GM18867 (cell line): ENCODE measurements around the gene ENPP7.

Experiments used
- ATAC-seq: cut with Tn5 transposase; IDR thresholded peaks from one replicate; pipeline ENCODE4 v1.9.1; 2021; ENCODE audit warnings: mild to moderate bottlenecking, moderate library complexity; ENCODE audit not compliant: unreplicated experiment

ENPP7 gene, protein sequence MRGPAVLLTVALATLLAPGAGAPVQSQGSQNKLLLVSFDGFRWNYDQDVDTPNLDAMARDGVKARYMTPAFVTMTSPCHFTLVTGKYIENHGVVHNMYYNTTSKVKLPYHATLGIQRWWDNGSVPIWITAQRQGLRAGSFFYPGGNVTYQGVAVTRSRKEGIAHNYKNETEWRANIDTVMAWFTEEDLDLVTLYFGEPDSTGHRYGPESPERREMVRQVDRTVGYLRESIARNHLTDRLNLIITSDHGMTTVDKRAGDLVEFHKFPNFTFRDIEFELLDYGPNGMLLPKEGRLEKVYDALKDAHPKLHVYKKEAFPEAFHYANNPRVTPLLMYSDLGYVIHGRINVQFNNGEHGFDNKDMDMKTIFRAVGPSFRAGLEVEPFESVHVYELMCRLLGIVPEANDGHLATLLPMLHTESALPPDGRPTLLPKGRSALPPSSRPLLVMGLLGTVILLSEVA

DNA sequence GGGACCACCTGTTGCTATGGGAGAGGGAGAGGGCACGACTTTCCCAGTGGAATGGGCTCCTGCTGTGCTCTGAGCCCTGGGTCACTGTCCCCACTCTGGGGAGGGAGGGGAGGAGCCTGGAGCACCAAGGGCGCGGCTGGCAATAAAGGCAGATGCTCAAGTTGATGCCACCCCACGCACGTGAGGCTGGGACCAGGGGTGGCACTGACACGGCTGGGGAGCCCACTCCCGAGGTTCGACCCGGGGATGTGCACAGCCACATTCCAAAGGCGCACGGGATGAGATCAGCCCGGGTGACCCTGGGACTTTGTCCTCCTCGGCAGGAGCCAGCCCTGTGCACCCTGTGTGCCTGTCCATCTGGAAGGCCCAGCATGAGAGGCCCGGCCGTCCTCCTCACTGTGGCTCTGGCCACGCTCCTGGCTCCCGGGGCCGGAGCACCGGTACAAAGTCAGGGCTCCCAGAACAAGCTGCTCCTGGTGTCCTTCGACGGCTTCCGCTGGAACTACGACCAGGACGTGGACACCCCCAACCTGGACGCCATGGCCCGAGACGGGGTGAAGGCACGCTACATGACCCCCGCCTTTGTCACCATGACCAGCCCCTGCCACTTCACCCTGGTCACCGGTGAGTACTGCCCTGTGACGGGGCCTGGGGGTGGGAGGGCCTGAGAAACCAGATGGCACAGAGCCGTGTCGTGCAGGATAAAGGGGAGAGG lies at the start of gene ENPP7:
ENPP7 (plus strand) TSS at position 175 of the 715 bp plus-strand sequence; CDS start at position 372, 197 bp downstream.
- ATAC-seq: no peak

DNA sequence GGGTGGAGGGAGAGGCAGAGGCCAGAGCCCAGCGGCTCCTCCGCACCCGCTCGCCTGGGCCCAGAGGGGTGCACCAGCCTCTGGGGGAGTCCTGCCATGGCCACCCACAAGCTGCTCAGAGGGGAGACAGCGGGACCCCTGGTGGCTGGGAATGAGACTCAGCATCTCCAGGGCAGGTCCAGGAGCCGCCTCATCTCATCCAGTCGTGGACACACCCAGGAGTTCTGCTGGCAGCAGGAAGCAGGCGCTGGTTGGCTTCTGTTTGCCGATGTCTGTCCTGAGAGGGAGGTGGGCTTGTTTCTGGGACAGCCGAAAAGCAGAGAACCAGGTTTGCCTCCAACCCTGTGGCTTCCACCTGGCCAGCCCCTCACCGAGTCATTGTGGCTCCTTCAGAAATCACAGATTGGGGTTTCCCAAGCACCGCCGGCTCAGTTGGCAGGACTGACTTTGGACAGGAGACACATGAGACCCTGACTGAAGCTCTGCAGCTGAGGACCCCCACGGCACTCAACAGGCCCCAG lies 49.6 kb upstream of the ENPP7 start:
- ATAC-seq: no peak

DNA sequence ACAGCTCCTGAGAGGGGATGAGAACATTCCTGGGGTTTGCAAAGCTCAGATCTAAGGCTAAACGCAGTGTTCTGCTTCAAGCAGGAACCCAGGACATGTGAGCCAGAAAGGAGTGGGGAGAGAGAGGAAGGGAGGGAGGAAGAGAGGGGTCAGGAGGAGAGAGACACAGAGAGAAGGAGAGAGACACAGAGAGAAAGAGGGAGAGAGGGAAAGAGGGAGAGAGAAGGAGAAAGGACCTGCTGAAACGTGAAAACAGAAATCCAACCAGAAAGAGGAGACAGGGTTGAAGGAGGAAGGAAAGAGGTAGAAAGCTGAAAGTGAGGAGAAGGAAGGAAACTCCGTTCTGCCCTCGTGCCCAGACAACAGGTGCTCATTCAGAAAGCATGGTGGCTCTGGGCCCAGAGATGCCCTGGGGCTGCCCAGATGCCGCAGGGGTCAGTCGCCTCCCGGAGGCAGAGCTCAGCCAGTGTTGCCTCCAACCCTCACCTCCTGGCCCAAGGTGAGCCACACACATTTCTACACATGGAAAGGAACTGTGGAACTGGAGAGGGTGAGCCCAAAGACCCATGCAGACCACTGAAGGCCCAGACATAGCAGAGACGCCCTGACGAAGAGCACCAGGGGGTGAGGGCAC lies 49.0 kb upstream of the ENPP7 start:
- no peak for ATAC-seq

DNA sequence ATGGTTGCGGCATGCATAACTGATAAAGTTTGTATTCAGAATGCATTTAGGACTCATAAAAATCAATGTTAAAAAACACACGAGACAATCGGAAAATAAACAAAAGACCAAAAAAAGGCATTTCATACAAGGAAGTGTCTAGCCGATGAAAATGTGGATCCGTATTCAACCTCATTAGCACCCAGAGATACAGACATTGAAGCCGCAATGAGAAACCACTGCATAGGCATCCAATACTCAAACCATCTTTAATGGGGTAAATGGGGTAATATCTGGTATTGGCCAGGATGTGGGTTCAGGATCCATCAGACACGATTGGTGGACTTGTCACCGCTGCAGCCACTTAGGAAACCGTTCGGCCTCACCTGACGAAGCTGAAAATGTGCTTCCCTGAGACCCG lies 47.4 kb upstream of the ENPP7 start:
- ATAC-seq: no peak

DNA sequence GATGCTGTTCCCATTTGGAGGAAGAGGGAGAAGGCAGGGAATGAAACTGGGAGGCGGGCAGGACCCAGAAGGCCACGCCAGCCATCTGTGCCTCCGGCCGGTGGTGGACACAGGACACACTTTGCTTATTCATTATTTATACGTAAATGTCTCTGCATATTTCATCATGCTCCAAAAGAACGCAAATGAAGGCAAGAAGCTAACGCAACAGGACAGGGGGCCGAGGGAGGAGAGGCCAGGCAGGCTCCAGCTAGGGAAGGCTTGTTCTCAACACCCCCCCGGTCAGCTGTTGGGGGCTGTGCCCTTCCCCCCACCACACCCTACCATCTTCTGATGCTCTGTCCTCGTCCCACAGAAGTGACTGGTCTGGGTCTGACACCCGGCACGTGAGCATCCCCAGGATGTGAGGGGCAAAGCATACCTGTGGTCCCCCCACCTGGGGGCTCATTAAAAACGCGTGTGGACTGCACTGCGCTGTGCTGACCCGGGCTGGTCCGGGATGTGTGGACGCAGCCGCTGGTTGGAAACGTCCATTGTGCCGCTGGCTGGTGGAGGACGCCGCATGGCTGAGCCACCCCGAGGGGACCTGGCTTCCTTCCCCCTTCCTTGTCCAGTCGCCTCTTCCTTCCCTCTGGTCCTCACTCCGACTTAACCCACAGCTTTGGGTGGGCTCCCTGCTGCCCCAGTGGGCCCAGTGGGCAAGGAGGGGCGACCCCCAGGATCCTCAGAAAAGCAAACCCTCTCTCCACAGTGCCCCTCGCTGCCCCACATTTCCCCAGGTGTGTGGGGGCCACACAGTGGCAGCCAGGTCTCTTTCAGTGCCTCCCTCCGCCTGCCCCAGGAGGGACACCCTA lies 46.4 kb upstream of the ENPP7 start:
- ATAC-seq: no peak

DNA sequence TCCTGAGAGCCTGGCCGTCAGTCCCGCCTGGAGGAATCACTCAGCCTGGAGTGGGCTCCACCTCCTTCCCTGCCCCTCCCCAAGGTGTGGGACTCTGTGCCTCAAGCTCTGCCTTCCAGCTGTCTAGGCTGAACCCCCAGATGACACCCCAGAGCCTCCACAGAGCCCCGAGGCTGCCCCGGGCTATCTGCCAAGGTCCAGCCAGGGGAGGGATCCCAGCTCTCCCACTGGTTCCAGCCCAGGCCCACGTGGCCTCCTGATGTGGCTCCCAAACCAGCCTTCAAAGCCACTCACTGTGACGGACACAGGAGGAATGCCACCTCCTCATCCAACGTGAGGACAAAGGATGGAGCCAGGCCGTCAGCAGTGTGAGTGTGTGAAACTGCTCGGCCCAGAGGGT lies 45.6 kb upstream of the ENPP7 start:
- no peak for ATAC-seq

DNA sequence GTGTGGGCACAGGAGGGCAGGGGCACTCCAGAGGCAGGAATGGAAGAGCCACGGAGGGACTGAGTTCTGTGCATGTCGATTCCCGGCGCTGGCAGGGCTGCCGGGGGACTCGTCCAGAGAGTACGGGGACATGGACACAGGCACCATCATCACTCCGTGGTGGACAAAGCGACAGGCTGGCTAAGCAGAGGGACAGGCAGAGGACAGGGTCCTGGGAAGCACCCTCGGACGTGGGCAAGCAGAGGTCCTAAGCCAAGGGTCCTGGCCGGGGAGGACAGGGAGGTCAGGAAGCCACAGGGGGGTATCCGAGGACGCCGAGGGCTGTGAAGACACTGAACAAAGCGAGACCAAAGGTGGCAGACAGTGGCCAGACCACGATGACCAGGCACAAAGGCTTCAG lies 44.3 kb upstream of the ENPP7 start:
- ATAC-seq: no peak

DNA sequence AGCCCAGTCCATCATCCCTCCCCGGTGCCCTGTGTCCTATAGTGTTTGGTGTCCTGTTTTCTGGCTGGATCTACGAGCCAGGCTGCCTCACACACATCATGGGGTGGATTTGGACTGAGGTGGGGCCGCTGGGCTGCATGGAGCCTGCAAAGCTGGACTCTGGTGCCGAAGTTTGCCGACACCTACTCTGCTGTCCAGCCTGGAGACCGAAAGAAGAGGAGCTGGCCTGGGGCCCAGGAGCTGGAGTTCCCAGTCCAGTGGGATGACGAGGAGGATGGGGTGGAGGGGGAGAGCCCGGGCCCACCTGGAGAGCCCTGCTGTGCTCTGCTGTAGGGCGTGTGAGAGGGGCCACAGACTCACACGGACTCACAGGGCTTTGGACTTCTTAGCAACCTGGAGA lies 40.3 kb upstream of the ENPP7 start:
- ATAC-seq: no peak

DNA sequence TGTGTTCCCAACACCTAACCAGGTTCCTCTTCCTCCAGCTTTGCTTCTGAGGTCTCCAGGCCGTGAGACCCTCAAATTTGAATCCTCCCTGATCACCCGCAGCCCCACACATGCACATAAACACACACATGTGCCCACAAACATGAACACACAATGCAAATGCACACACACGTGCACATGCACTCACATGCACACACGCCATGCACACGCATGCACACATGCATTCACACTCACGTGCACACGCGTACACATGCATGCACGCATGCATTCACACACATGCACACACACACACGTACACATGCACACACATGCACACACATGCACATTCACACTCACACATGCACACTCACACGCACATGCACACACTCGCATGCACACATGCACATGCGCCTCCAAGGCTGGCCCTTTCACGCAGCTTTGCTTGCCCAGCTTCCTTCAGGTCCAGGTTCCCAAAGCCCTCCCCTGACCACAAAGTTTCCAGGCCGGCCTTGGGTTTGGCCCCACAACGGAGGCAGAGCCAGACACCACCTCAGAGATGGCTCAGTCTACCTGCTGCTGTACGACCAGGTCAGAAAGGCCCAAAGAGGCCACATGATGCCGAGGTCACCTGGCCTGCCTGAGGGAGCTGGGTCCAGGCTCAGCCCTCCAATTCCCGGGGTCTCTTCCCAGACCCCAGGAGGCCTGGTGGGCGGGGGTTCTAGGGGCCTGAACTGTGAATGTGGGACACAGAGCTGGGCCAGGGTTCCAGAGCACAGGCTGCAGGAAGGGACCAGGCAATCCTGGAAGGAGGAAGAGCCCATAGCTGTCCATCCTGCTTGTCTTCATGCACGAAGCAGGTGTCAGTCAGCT lies 39.5 kb upstream of the ENPP7 start:
- ATAC-seq: no peak

DNA sequence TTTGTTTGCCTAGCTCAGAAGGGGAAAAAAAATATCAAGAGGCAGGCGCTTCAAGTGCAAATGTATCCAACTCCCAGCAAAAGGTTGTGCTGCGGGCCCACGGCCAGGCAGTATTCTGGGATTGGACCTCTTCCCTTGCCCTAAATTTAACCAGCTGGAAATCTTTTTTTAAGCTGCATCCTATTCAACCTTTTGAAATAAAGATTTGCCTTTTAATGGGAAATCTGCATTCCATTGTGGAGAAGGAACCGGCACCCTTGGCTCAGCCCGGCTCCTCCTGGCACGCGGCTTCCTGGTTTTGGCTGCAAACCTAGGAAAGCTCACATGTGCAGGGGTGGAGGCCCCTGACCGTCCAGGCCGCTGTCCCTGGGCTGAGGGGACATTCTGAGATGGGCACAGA lies 38.8 kb upstream of the ENPP7 start:
- ATAC-seq: no peak

DNA sequence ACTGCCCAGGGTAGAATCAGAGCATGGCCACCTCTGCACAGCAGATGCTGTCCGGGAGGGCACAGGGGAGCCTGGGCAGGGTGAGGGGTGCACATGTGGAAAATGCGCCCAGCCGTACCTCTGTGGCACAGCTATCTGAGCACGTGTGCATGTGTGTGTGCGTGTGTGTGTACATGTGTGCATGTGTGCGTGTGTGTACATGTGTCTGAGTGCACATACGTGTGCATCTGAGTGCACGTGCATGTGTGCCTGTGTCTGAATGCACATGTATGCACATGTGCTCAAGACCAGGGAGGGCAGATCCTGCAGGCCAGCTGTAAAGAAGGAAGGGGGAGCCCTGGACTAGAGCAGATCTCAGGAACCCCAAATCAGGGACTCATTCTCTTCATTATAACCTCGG lies 37.3 kb upstream of the ENPP7 start:
- no peak for ATAC-seq

DNA sequence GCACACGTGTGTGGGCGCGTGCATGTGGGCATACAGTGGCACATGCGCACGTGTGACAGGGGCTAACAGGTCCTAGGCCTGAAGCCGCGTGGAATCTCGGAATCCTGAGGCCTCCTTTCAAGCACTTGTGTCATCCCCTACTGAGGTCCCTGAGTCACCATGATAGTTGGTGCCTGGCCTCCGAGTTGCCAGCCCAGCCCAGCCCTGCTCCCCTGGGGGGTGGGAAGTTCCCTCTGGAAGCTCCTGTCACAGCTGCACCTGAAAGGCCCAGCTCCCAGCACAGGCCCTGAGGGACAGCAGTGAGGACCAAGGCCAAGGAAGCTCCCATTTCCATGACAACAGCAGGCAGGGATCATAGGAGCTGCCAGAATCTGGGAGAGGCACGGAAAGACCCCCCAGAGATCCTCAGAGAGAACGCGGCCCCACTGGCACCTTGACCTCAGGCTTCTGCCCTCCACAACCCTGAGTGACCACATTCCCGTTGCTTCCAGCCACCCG lies 35.4 kb upstream of the ENPP7 start:
- no peak for ATAC-seq

DNA sequence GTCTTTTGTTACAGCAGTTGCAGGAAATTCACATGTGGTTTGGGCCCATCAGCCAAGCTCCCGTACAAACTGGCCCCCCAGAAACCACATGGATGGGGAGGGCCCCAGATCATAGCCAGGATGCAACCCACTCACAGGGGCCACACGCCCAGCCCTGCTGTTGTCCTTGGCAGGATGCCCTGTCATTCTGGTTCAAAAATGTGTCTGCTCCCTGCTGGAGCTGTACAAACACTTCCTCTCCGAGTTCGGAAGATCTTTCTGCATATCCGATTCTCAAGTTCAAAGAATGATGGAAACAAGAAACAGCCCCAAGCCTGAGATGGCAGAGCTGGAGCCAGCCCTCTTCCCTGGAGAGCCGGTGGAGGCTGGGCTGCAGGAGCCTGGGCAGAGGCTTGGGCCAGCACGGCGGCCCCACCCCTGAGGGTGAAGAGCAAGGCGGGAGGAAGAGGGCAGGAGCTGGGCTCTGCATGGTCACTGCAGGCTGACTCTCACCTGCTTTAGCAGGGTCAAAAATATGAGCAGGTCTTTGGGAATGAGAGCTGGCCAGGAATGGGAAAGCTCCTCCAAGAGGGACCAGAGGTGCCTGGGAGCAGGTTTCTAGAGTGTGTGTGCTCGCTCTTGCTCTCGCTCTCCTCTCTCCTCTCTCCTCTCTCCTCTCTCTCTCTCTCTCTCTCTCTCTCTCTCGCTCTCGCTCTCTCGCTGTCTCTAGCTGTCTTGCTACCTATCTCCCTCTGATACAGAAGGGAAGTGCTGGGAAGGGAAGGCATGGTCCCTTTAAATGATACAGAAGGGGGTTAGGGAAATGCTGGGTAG lies 34.7 kb upstream of the ENPP7 start:
- ATAC-seq: no peak

DNA sequence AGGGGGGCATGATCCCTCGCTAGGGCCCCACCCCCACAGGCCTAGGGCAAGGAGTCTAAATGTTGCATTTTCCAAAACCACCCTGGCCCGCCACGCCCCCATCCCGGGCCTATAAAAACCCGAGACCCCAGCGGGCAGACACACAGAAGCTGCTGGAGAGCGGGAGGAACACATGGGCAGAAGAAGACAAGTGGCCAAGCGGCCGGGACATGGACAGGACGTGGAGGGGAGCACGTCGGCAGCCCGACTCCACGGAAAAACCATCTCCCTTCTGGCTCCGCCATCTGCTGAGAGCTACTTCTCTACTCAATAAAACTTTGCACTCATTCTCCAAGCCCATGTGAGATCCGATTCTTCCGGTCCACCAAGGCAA lies 34.1 kb upstream of the ENPP7 start:
- no peak for ATAC-seq

DNA sequence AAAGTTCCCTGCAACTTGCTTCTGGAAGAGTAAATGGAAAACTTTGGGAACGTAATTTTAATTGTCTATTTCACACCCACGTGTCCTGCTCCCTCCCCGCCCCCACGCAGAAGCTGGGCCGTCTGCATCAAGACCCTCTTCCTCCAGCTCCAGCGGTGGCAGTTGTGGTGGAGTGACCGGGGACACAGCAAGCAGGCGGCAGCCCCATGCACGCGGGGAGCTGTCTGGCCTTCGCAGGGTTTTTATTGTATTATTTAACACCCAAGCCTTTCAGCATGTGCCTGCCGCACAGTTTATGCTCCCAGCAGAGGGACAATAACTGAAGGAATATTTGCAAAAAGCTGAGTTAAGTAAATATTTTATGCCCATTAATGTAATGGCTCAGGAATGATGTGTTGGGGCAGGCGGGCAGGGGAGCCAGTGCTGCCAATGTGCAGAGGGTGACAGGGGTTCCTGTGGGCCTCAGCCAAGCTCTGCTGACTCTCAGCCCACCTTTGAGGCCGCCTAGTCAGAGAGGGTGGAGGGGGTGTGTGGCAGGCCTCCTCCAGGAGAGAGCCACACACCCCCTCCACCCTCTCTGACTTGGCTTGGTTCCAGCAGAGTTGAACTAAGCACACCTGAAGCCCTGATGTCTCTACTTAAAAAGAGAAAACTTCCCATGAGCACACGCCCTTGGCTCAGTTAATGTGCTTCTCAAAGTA lies 32.4 kb upstream of the ENPP7 start:
- no peak for ATAC-seq

DNA sequence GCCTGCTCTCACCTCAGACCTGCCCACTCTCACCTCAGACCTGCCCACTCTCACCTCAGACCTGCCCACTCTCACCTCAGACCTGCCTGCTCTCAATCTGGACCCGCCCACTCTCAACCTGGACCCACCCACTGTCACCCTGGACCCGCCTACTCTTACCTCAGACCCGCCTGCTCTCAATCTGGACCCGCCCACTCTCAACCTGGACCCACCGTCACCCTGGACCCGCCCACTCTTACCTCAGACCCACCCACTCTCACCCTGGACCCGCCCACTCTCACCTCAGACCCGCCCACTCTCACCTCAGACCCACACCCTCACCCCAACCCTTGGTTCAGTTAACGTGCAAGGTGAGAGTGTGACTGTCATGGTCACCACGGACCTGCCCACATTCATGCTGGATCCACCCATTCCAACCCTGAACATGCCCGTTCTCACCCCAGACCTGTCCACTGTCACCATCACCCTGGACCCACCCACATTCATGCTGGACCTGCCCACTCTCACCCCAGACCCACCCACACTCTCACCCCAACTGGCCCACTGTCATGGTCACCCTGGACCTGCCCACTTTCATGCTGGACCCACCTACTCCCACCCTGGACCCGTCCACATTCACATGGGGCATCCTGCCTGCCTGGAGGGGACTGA lies 31.2 kb upstream of the ENPP7 start:
- ATAC-seq: no peak

DNA sequence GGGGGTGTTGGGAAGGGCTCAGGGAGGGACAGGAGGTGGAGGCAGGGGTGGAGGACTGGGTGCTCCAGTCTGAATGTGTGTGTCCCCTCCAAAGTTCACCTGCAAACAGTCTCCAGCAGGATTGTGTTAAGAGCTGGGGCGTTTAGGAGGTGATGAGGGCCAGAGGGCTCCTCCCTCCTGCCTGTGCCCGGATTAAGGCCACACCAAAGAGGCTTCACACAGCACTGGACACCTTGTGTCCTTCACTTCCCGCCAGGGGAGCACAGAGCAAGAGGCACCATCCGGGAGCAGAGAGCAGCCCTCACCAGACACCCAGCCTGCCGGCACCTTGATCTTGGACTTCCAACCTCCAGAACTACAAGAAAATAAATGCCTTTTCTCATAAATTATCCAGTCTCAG lies 30.2 kb upstream of the ENPP7 start:
- no peak for ATAC-seq

DNA sequence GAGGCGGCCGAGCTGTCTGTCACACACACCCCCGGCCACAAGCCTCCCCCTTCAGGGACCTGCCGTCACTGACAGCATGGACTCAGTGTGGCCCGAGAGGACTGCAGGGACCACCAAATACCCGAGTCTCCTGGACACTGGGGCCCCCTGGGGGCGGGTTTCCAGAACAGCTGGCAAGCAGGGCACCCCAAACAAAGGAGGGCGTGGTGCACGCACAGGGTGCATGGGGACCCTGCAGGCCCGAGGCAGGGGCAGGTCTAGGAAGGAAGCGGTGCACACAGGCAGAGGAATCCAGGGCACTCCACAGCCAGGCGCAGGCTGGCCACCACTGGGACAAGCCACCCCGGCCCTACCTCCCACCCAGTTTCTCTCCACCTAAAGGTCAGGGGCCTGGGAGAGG lies 28.7 kb upstream of the ENPP7 start:
- ATAC-seq: no peak
